GM18858 (cell line): ENCODE data around the gene SLU7.

Experiments used
- ATAC-seq: cut with Tn5 transposase; IDR thresholded peaks from one replicate; pipeline ENCODE4 v1.9.1; 2021; ENCODE audit not compliant: unreplicated experiment

Gene SLU7

GRCh38 chr5:160367885-160368284 lies 51.0 kb downstream of the SLU7 start:
- ATAC-seq = no peak

GRCh38 chr5:160367261-160367660 lies 51.6 kb downstream of the SLU7 start:
- no peak for ATAC-seq

DNA sequence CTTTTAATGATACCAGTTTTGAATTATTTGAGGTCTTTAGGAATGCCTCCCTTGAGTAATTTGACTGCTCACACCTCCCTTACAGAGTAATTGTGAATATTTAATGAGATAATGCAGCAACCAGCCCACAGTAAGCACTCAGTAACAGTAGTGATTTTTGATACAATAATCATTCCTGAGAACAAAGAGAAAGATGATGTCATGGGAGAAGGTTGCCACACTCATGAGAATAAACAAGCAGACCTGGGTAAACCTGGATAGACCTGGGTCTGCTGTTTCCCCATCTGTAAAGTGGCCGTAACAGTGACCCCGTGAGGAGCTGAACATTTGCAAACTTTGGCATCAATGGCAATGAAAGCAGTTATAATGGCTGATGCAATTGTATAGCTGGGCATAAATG lies 52.7 kb downstream of the SLU7 start:
- no peak for ATAC-seq

- ATAC-seq = no peak
Measured at GRCh38 chr5:160363660-160364395, 55.1 kb downstream of the SLU7 start.

GRCh38 chr5:160363211-160363610 lies 55.7 kb downstream of the SLU7 start:
- ATAC-seq = no peak

DNA sequence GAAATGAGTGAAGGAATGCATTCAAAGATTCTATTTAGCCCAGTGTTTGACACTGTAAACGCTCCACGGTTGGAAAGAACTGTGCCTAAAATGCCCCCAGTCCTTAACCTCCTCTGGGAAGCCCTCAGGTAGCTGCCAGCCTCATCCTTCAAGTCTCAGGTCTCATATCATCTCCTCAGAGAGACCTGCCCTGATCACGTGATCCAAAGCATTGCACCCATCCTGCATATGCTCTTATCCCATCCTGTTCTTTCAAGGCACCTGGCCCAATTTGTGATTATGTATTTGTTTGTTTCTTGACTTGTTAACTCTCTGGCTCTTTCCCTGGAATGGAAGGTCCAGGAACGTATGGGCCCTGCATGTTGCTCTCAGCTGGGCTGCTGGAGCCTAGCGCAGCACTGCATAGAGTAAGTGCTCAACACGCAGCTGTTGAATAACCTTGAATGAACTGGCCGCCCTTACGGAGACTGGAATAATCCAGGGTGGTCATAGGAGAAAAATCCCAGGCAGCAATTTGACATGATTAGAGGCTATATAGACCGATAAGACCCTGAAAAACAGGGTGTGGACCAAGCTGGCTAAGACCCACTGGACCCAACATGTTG lies 57.2 kb downstream of the SLU7 start:
- no peak for ATAC-seq

DNA sequence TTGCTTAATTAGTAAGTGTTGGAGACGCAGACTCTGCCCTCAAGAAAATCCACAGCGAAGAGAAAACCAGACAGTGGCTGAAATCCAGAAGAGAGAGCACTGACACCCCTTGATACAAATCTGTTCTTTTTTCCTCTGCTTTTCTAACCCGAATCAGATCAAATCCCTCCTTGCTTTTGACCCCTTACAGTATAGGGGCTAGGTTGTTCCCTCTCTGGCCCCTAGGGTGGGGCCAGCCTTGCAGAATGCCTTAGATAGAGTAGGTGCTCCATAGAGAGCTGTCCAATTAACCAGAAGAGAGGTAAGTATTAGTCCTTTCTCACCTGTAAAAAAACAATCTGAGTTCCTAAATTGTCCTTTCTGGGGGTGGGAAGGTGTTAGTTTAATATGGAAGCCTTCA lies 58.6 kb downstream of the SLU7 start:
- ATAC-seq = no peak

DNA sequence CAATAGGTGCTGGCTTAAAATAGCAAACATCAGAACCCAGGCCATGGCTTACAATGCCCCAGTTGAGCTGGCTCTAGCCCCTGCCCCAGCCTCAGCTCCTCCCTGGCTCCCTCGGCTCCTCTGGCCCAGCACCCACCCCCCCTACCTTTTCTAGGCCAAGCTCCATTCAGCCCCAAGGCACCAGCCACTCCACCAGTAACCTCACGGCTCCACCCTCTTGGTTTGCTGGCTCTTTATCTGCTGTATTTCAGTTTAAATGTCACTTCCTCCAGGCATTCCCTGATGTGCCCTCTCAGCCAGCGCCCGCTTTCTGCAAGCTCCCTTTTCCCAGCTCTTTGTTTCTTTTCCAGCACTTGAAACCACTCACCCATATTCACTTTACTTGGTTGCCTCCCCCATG lies 59.1 kb downstream of the SLU7 start:
- ATAC-seq = no peak

DNA sequence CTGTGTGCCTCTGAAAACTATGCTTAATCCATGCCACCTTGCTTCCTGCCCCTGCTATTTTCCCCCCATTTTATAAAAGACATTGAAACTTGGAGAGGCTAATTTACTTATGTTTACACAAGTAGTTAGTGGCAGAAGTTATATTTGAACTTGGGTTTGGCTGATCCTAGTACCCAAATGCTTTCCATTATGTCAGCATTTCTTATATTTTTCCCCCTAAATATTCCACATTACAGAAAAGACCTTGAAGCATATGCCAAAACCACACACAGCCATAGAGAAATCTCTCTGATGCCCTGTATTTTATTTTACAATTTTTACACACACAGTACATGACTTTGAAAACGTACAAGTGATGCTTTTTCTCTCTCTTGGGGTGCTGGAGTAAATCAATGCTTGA lies 59.6 kb downstream of the SLU7 start:
- ATAC-seq = no peak

GRCh38 chr5:160357861-160358411 lies 60.9 kb downstream of the SLU7 start:
- no peak for ATAC-seq

- no peak for ATAC-seq
Measured at GRCh38 chr5:160357394-160357793, 61.5 kb downstream of the SLU7 start.

- ATAC-seq = no peak
Measured at GRCh38 chr5:160356550-160357347, 62.1 kb downstream of the SLU7 start.

- ATAC-seq = no peak
Measured at GRCh38 chr5:160354666-160355065, 64.2 kb downstream of the SLU7 start.

DNA sequence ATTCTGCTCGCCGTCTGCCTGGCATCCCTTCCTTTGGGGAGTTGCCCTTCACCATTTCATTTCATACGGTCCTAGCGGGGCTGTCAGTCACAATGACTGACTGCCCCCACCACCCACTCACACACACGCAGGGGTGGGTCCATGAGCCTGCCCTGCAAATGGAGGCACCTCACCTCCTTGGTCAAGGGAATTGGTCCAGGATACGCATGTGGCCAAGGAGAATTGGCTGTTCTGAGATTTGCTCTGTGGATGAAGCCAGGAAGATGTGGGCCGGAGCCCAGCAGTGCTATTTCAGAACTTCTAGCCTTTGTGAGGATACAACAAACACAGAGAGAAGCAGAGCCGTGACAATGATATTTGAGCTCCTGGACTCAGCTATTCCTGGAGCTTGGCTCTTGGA lies 65.5 kb downstream of the SLU7 start:
- no peak for ATAC-seq

- ATAC-seq = no peak
Measured at GRCh38 chr5:160352308-160352707, 66.6 kb downstream of the SLU7 start.
